ENCODE results near the gene SMOC1. TPM values are rescaled to one million over a fixed set of nuclear protein-coding genes. Genes with fewer than 3 reads are reported as not detected.

Gene SMOC1
- total RNA-seq, 1 experiment from 2014 or later, result not detected

- ChIA-PET POLR2A (ENCODE audit: unreplicated experiment) (no interaction called here), CTCF (no interaction called here)
- H4K20me1 ChIP-seq (ENCODE audit: low read length), result no peaks in the 10 kb centered on the region
- no peak overlapping the region for H3K9ac ChIP-seq (ENCODE audit: low read length)
- H3K27me3 ChIP-seq (ENCODE audit: low read length), result peaks cover 93% of the 10 kb centered on the region
- no peak for TF ChIP-seq CTCF (conservative IDR thresholded peaks at IDR 0.05; ENCODE audit: low read depth, low read length)
- TF ChIP-seq EZH2 (IDR thresholded peaks at IDR 0.05; ENCODE audit: low read length, unreplicated experiment), result no peak
- no peak for TF ChIP-seq EZH2phosphoT487 (IDR thresholded peaks at IDR 0.05; ENCODE audit: borderline replicate concordance, low read length)
- no peaks in the 10 kb centered on the region for H3K9me3 ChIP-seq (ENCODE audit: low read length)
- no peak overlapping the region for H3K4me3 ChIP-seq (ENCODE audit: low read length)
- H3K4me1 ChIP-seq (ENCODE audit: insufficient read depth, low read length), result no peaks in the 10 kb centered on the region
- H3K79me2 ChIP-seq (ENCODE audit: low read length), result no peaks in the 10 kb centered on the region
- no peaks in the 10 kb centered on the region for H3K36me3 ChIP-seq (ENCODE audit: low read depth, low read length)
- H3K9me2 ChIP-seq (replicated peaks; ENCODE audit: low read length), result no peaks in the 10 kb centered on the region
- no peak for DNase-seq
- intact Hi-C loops (cut with micrococcal nuclease), result no loop called here
- H3K4me2 ChIP-seq (ENCODE audit: low read length), result no peak overlapping the region
- no peaks in the 10 kb centered on the region for H3F3A ChIP-seq (ENCODE audit: low read length, unreplicated experiment)
- H3K27ac ChIP-seq (ENCODE audit: low read length), result no peak overlapping the region
- no TSS peak for BruUV-seq (replicated peaks)
- no peak for ATAC-seq
- H2AFZ ChIP-seq (ENCODE audit: low read length), result no peak overlapping the region
Measured at GRCh38 chr14:69850736-69851112, 28.5 kb upstream of the SMOC1 start.

GRCh38 chr14:69852531-69853321 lies 26.5 kb upstream of the SMOC1 start:
- intact Hi-C loops (cut with micrococcal nuclease), result no loop called here

More at GRCh38 chr14:69852531-69853321, 26.5 kb upstream of the SMOC1 start:
- DNase-seq, result no peak
- H4K20me1 ChIP-seq (ENCODE audit: low read length), result no peaks in the 10 kb centered on the region
- H3K9me2 ChIP-seq (replicated peaks; ENCODE audit: low read length), result no peaks in the 10 kb centered on the region
- no peak for ATAC-seq
- H3K9me3 ChIP-seq (ENCODE audit: low read length), result no peaks in the 10 kb centered on the region
- no peaks in the 10 kb centered on the region for H3K79me2 ChIP-seq (ENCODE audit: low read length)
- no peaks in the 10 kb centered on the region for H3K36me3 ChIP-seq (ENCODE audit: low read depth, low read length)
- no peak overlapping the region for H3K4me3 ChIP-seq (ENCODE audit: low read length)
- TF ChIP-seq EZH2phosphoT487 (IDR thresholded peaks at IDR 0.05; ENCODE audit: borderline replicate concordance, low read length) (no peak), CTCF (conservative IDR thresholded peaks at IDR 0.05; ENCODE audit: low read depth, low read length) (no peak), EZH2 (IDR thresholded peaks at IDR 0.05; ENCODE audit: low read length, unreplicated experiment) (no peak)
- no peak overlapping the region for H2AFZ ChIP-seq (ENCODE audit: low read length)
- H3F3A ChIP-seq (ENCODE audit: low read length, unreplicated experiment), result no peaks in the 10 kb centered on the region
- H3K4me2 ChIP-seq (ENCODE audit: low read length), result no peak overlapping the region
- H3K27ac ChIP-seq (ENCODE audit: low read length), result no peak overlapping the region
- BruUV-seq (replicated peaks), result no TSS peak
- H3K9ac ChIP-seq (ENCODE audit: low read length), result no peak overlapping the region
- ChIA-PET CTCF (no interaction called here), POLR2A (ENCODE audit: unreplicated experiment) (no interaction called here)
- H3K4me1 ChIP-seq (ENCODE audit: insufficient read depth, low read length), result no peaks in the 10 kb centered on the region
- H3K27me3 ChIP-seq (ENCODE audit: low read length), result peaks cover 98% of the 10 kb centered on the region

Measured in PC-3 (cell line).